ENCODE results near the gene BARX2. TPM values are rescaled to one million over a fixed set of nuclear protein-coding genes. Genes with fewer than 3 reads are reported as not detected.

Gene BARX2
- total RNA-seq, 4 donors from 2014 or later, result 2.1 TPM; not detected in 3

DNA sequence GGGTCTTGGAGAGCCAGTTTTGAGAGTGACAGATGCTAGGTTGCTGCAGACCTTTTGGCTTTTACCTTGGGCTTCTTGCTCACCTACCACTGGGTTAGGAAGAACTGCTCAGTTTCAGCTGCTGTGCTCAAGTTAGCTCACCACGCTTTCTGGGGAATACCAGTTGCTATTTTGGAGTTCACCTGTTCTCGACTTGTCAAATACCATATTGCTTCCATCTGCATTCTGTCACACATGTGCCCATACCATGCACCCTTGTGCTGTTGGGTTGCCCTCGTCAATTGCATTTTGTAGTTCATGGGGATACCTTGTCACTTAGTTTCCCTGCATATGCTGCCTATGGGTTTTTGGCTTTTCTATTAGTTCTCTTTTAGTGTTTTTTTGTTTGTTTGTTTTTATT, 23.0 kb upstream of the BARX2 start:
- TF ChIP-seq EP300 (IDR thresholded peaks at IDR 0.05) (no peak), POLR2A (IDR thresholded peaks at IDR 0.05) (no peak), CTCF (IDR thresholded peaks at IDR 0.05) (no peak)
- H3K9me3 ChIP-seq, result peaks cover 0 to 3% (median 0%) of the 10 kb centered on the region in 3 donors
- 76% methylated on average over 3 of the region's 3 CpGs; no CpG with 5 or more reads in 1 of the 2 donors for WGBS, 2 donors (ENCODE audit: low coverage in 1 of 2)
- no peak overlapping the region for H3K27ac ChIP-seq
- H3K36me3 ChIP-seq, result no peaks in the 10 kb centered on the region
- peaks cover 4% of the 10 kb centered on the region for H3K27me3 ChIP-seq
- ATAC-seq, result no peak
- no peaks in the 10 kb centered on the region for H3K4me1 ChIP-seq
- H3K4me3 ChIP-seq, result no peak overlapping the region

- 53% methylated on average over 2 of the region's 4 CpGs; no CpG with 5 or more reads in 1 of the 2 donors for WGBS, 2 donors (ENCODE audit: low coverage in 1 of 2)
- no peak overlapping the region for H3K4me3 ChIP-seq
- H3K27ac ChIP-seq, result no peak overlapping the region
- H3K9me3 ChIP-seq, result peaks cover 0 to 9% (median 0%) of the 10 kb centered on the region in 3 donors
- ATAC-seq, result no peak
- no peaks in the 10 kb centered on the region for H3K4me1 ChIP-seq
- H3K36me3 ChIP-seq, result no peaks in the 10 kb centered on the region
- peaks cover 4% of the 10 kb centered on the region for H3K27me3 ChIP-seq
- TF ChIP-seq CTCF (IDR thresholded peaks at IDR 0.05) (no peak), EP300 (IDR thresholded peaks at IDR 0.05) (no peak), POLR2AphosphoS5 (IDR thresholded peaks at IDR 0.05) (no peak), POLR2A (IDR thresholded peaks at IDR 0.05) (no peak)
These were observed 21.0 kb upstream of the BARX2 start for GRCh38 chr11:129354691-129355090.

DNA sequence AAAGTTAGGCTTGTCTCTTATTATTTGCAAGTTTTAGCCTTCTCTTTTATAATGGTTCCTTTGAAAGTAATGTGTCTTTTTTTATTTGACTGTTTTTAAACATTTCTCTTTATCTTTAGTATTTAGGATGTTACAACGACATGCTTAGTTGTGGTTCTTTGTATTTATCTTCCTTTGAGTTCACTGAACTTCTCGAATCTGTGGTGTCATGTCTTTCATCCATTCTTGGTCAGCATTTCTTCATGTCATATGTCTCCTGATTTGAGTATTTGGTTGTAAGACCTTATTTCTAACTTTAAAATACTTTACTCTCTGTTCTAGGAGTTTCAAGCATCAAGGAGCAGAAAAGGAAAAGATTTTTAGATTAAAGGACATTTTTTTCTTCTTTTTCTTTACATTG, 15.9 kb upstream of the BARX2 start:
- Histone ChIP-seq H3K4me1 (peaks cover 0 to 7% (median 0%) of the 10 kb centered on the region in 3 donors), H3K27me3 (peaks cover 29% of the 10 kb centered on the region), H3K27ac (no peak overlapping the region), H3K4me3 (no peak overlapping the region), H3K36me3 (no peaks in the 10 kb centered on the region), H3K9me3 (peaks cover 0 to 20% (median 0%) of the 10 kb centered on the region in 3 donors)
- no peak for TF ChIP-seq POLR2A (IDR thresholded peaks at IDR 0.05)
- no peak for TF ChIP-seq POLR2AphosphoS5 (IDR thresholded peaks at IDR 0.05)
- no peak for TF ChIP-seq EP300 (IDR thresholded peaks at IDR 0.05)
- no peak for TF ChIP-seq CTCF (IDR thresholded peaks at IDR 0.05)
- no peak for ATAC-seq
- WGBS, 2 donors (ENCODE audit: low coverage in 1 of 2), result 54 to 86% methylated on average over 1 to 2 of the region's 2 CpGs

- peak; percentile 82 for ATAC-seq
- TF ChIP-seq POLR2A (IDR thresholded peaks at IDR 0.05) (no peak), CTCF (IDR thresholded peaks at IDR 0.05) (peak; percentile 31 to 87 (median 66))
- no peaks in the 10 kb centered on the region for H3K36me3 ChIP-seq
- peaks cover 65% of the 10 kb centered on the region for H3K27me3 ChIP-seq
- peaks cover 0 to 16% (median 0%) of the 10 kb centered on the region in 3 donors for H3K9me3 ChIP-seq
- peaks cover 0 to 7% (median 0%) of the 10 kb centered on the region in 3 donors for H3K4me1 ChIP-seq
- no peak overlapping the region for H3K27ac ChIP-seq
- no peak overlapping the region for H3K4me3 ChIP-seq
- WGBS, 2 donors (ENCODE audit: low coverage in 1 of 2), result 3 to 11% methylated on average over 3 to 12 of the region's 19 CpGs
These were observed 11.4 kb upstream of the BARX2 start for GRCh38 chr11:129364143-129364654.

- no peak overlapping the region for H3K4me3 ChIP-seq
- H3K27me3 ChIP-seq, result peaks cover 81% of the 10 kb centered on the region
- TF ChIP-seq EP300 (IDR thresholded peaks at IDR 0.05) (no peak), POLR2AphosphoS5 (IDR thresholded peaks at IDR 0.05) (no peak), CTCF (IDR thresholded peaks at IDR 0.05) (no peak), POLR2A (IDR thresholded peaks at IDR 0.05) (no peak)
- H3K27ac ChIP-seq, result no peak overlapping the region
- no peak for ATAC-seq
- WGBS, 2 donors (ENCODE audit: low coverage in 1 of 2), result 60 to 70% methylated on average over 1 of the region's 1 CpG
- H3K9me3 ChIP-seq, result peaks cover 0 to 6% (median 0%) of the 10 kb centered on the region in 3 donors
- no peaks in the 10 kb centered on the region for H3K36me3 ChIP-seq
- peaks cover 0 to 7% (median 0%) of the 10 kb centered on the region in 3 donors for H3K4me1 ChIP-seq
These were observed 9.8 kb upstream of the BARX2 start for GRCh38 chr11:129365816-129366215.
